Activated T-helper 1 cell treated with anti-CD3 and anti-CD28 coated beads, Interleukin-12 subunit alpha, Interleukin-12 subunit beta, Interleukin-2, Interleukin-4 antibody, amounts not matched to agents 30 ng/mL and 10 ng/mL and 1 ng/mL, durations not matched to agents 14 hours and 24 hours and 36 hours (primary cell): ENCODE data around the gene CNKSR3. TPM values are rescaled to one million over a fixed set of nuclear protein-coding genes. Genes with fewer than 3 reads are reported as not detected.

Source experiments
- DNase-seq: peaks from one replicate; pipeline ENCODE4 v3.0.0; 2021; ENCODE audit warnings: low spot score
- H3K27ac Mint-ChIP-seq: one replicate; pipeline ENCODE4 v1.8.0; 2021; ENCODE audit warnings: mild to moderate bottlenecking, mixed read lengths
- H3K27me3 Mint-ChIP-seq: one replicate; pipeline ENCODE4 v1.8.0; 2022; ENCODE audit warnings: mild to moderate bottlenecking, moderate library complexity, mixed read lengths; ENCODE audit not compliant: insufficient read depth
- H3K36me3 Mint-ChIP-seq: one replicate; pipeline ENCODE4 v1.8.0; 2021; ENCODE audit warnings: low read depth, mixed read lengths
- H3K4me1 Mint-ChIP-seq: one replicate; pipeline ENCODE4 v1.8.0; 2021; ENCODE audit warnings: low read depth, mixed read lengths
- H3K4me3 Mint-ChIP-seq: one replicate; pipeline ENCODE4 v1.8.0; 2021; ENCODE audit warnings: mild to moderate bottlenecking, moderate library complexity, mixed read lengths
- H3K9me3 Mint-ChIP-seq: one replicate; pipeline ENCODE4 v1.8.0; 2021; ENCODE audit warnings: mixed read lengths
- intact Hi-C: fragments of 100-400 bp; cut with micrococcal nuclease; formaldehyde crosslinking; loops from one replicate; pipeline ENCODE4 v1.15.1; 2024
- total RNA-seq: library from RNA; stranded (reverse); gene quantifications from 2 replicates; pipeline ENCODE4 v1.2.3, GENCODE V29; 2022

CNKSR3 gene
- total RNA-seq, 1 donor from 2014 or later = not detected

GRCh38 chr6:154506582-154506981 lies 3.9 kb downstream of the CNKSR3 start:
- no peak for DNase-seq
- intact Hi-C loops = loop anchor here (10.0 kb wide), 1 partner anchor 352 kb away; no protein-coding TSS in a partner anchor
- Mint-ChIP-seq H3K4me1 (peaks cover under 1% of the 10 kb centered on the region), H3K27me3 (peaks cover 31% of the 10 kb centered on the region), H3K27ac (no peak overlapping the region), H3K36me3 (no peaks in the 10 kb centered on the region), H3K4me3 (no peak overlapping the region), H3K9me3 (no peaks in the 10 kb centered on the region)

DNA sequence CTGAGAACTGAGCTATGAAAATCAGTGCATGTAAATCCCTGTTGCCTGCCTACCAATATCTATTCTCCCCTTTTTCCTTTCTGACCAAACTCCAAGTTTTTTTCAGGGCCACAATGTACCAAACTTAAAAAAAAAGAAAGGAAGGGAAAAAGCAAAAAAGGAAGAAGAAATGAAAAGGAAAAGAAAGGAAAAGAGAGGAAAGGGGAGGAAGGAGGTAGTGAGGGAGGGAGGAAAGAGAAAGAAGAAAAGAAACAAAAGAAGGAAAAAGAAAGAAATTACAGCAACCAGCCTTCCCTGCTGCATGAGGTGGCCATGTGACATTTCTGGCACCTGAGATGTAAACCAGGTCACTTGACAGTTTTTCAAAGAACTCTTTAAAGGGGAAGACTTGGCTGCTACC lies 4.4 kb downstream of the CNKSR3 start:
- H3K36me3 Mint-ChIP-seq = no peaks in the 10 kb centered on the region
- peaks cover 28% of the 10 kb centered on the region for H3K27me3 Mint-ChIP-seq

DNA sequence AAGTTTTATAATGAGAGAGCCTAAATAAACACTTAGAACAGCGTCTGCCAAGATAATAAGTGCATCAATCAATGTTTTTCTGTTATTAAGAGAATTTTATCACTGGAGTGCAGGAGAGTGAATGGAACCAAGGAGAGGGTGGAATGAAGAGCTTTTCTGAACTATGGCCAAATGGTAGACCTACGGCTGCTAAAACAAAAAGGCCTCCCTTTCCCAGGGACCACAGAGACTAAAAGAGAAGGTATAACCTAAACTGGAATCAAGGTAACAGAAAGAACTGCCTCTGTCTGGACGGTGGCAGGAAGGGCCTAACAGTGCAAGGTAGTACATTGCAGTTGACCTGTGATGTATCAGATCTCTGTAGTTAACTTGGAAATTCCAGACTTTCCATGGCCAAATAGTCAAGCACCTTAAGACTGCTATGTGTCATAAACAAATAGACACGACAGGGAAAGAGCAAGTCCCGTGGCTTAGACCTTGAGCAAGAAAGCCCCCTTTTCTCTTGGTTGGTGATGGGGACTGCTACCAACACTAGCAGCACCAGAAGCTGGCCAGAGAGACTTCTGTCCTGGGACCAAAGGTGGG lies 5.5 kb downstream of the CNKSR3 start:
- peaks cover 22% of the 10 kb centered on the region for H3K27me3 Mint-ChIP-seq
- no peaks in the 10 kb centered on the region for H3K36me3 Mint-ChIP-seq
- intact Hi-C loops = loop anchor here (10.0 kb wide), 1 partner anchor 350 kb away; no protein-coding TSS in a partner anchor
- H3K4me1 Mint-ChIP-seq = no peaks in the 10 kb centered on the region
- H3K9me3 Mint-ChIP-seq = no peaks in the 10 kb centered on the region
- no peak overlapping the region for H3K27ac Mint-ChIP-seq
- no peak for DNase-seq
- H3K4me3 Mint-ChIP-seq = no peak overlapping the region

More for the DNA sequence above, 4.4 kb downstream of the CNKSR3 start:
- intact Hi-C loops = loop anchor here (10.0 kb wide), 1 partner anchor 351 kb away; no protein-coding TSS in a partner anchor
- Mint-ChIP-seq H3K27ac (no peak overlapping the region), H3K4me1 (no peaks in the 10 kb centered on the region), H3K4me3 (no peak overlapping the region), H3K9me3 (no peaks in the 10 kb centered on the region)
- no peak for DNase-seq

DNA sequence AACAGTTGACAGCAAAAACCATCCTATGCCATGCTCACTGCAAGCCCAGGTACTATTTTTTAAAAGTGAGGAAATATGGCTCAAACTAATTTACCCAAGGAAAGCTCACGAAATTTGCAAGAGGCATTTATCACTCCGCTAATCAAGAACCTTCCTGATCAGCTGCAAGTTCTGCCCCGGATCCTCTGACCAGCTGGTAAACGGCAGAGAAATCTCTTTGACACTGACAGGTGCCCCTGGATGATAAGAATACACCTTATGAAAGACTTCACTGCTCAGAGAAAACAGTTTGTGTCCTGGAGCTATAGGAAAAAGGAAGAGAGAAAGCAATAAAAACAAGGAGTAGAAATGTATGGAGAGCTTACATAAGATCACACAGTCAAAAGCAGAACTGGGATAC lies 6.4 kb downstream of the CNKSR3 start:
- no peaks in the 10 kb centered on the region for H3K9me3 Mint-ChIP-seq
- no peak overlapping the region for H3K27ac Mint-ChIP-seq
- H3K4me1 Mint-ChIP-seq = no peaks in the 10 kb centered on the region
- intact Hi-C loops = loop anchor here (10.0 kb wide), 1 partner anchor 349 kb away; no protein-coding TSS in a partner anchor
- peaks cover 20% of the 10 kb centered on the region for H3K27me3 Mint-ChIP-seq
- no peaks in the 10 kb centered on the region for H3K36me3 Mint-ChIP-seq
- DNase-seq = no peak
- no peak overlapping the region for H3K4me3 Mint-ChIP-seq

GRCh38 chr6:154503658-154504057 lies 6.8 kb downstream of the CNKSR3 start:
- no peak for DNase-seq
- no peaks in the 10 kb centered on the region for H3K36me3 Mint-ChIP-seq
- no peak overlapping the region for H3K27ac Mint-ChIP-seq
- H3K9me3 Mint-ChIP-seq = no peaks in the 10 kb centered on the region
- H3K4me3 Mint-ChIP-seq = no peak overlapping the region
- H3K4me1 Mint-ChIP-seq = no peaks in the 10 kb centered on the region
- intact Hi-C loops = loop anchor here (10.0 kb wide), 1 partner anchor 349 kb away; no protein-coding TSS in a partner anchor
- H3K27me3 Mint-ChIP-seq = peaks cover 15% of the 10 kb centered on the region

GRCh38 chr6:154502553-154502952 lies 7.9 kb downstream of the CNKSR3 start:
- Mint-ChIP-seq H3K4me3 (no peak overlapping the region), H3K4me1 (no peaks in the 10 kb centered on the region), H3K27ac (no peak overlapping the region), H3K9me3 (no peaks in the 10 kb centered on the region), H3K36me3 (no peaks in the 10 kb centered on the region), H3K27me3 (peaks cover 6% of the 10 kb centered on the region)
- no peak for DNase-seq
- intact Hi-C loops = loop anchor here (10.0 kb wide), 1 partner anchor 348 kb away; no protein-coding TSS in a partner anchor

GRCh38 chr6:154501578-154501868 lies 9.0 kb downstream of the CNKSR3 start:
- Mint-ChIP-seq H3K4me1 (no peaks in the 10 kb centered on the region), H3K27ac (no peak overlapping the region), H3K27me3 (peaks cover 2% of the 10 kb centered on the region), H3K4me3 (no peak overlapping the region), H3K9me3 (no peaks in the 10 kb centered on the region), H3K36me3 (no peaks in the 10 kb centered on the region)
- intact Hi-C loops = loop anchor here (10.0 kb wide), 1 partner anchor 347 kb away; no protein-coding TSS in a partner anchor
- no peak for DNase-seq

DNA sequence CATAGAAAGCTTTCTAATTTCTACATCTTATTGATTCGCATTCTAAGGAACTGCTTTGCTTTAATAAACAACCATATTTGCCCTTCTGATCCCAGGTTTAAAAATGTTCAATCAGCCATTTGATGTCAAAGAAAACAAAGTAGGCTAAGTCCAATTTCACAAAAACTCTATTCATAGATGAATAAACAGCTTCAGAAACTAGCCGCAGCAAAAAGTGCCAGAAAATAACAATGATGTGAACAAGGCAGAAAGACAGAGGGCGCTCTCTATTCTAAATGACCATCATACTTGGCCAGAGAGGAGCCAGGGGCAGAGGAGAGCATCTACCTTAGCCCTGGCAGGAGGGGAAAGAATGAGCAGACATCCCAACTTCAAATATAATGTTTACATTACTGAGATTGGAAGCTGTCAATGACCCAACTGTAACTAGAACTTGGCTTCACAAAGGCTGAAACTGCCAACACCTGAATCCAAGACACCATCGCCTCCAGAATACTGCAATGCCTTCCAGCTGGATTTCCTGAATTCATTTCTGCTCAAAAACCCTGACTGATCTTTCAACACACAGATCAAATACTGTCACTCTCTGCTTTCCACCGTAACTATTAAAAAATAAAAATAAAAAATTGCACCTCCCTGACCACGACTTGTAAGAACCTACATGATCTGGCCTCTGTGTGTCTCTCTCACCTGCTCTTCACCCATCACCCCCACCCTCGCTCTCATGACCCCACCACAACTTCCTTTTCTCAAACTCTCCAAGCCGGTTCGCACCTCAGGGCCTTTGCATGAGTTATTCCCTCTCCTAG lies 9.5 kb downstream of the CNKSR3 start:
- Mint-ChIP-seq H3K27ac (no peak overlapping the region), H3K4me1 (no peaks in the 10 kb centered on the region), H3K4me3 (no peak overlapping the region), H3K9me3 (no peaks in the 10 kb centered on the region), H3K36me3 (no peaks in the 10 kb centered on the region), H3K27me3 (peaks cover 2% of the 10 kb centered on the region)
- no peak for DNase-seq
- intact Hi-C loops = loop anchor here (10.0 kb wide), 1 partner anchor 346 kb away; no protein-coding TSS in a partner anchor

DNA sequence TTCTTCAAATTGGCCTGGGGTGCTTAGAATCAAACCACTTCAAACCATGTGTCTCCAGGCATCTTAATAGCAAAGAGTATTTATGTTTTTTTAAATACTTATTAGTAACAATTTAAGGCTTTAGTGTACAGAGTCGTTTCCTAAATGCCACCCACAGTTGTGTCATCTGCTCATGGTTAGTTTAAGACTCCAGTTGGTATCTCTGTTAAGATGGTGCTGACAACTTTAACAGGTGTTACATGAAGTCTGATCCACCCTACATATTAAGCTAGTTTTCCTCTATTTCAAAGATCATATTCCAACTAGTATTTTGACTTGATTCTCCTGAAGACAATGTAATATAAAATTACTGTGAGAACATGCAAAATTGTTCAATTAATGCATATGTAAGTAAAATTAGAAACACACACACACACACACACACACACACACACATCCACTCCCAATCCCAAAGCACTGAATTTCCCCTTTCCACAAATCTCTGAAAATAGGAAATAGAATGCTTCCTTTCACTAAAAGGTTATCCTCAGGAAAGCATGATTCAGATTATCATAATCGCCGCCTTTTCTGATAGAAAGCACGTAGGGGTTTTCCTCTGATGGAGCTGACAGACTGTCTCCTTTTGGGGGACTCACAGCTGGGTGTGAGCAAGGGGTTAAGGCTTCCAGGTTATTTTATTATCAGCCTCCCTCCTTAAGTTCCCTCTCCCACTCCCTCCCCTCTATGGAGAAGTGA lies 10.5 kb downstream of the CNKSR3 start:
- Mint-ChIP-seq H3K9me3 (no peaks in the 10 kb centered on the region), H3K27me3 (peaks cover 2% of the 10 kb centered on the region), H3K4me3 (no peak overlapping the region), H3K4me1 (no peaks in the 10 kb centered on the region), H3K27ac (no peak overlapping the region), H3K36me3 (no peaks in the 10 kb centered on the region)
- intact Hi-C loops = loop anchor here (10.0 kb wide), 1 partner anchor 345 kb away; no protein-coding TSS in a partner anchor
- no peak for DNase-seq

DNA sequence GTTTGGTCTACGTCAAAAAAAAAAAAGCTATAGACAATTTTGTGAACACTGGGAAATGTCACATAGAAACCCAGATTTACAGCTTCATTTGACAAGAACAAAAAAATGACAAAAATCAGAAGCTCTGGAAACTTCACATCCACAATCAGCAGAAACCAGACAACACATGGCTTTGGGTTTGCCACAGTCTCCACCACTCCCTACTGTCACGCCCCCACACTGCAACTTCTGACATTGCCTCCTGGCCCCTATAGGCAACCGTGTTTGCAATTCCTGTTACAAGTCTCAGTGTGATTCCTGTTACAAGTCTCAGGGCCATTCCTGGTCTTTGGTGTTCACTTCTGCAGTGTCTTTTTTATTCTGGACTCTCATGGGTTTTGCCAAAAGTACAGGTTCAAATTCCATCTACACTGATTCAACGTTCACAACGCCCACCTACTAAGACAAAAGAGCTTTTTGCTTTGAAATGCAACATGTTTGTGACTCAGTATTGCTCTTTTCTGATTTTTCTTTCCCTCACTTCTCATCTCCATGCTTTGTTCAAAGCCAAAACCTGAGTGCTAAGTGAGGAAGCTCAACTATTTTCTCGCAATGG lies 12.0 kb downstream of the CNKSR3 start:
- no peak overlapping the region for H3K4me3 Mint-ChIP-seq

DNA sequence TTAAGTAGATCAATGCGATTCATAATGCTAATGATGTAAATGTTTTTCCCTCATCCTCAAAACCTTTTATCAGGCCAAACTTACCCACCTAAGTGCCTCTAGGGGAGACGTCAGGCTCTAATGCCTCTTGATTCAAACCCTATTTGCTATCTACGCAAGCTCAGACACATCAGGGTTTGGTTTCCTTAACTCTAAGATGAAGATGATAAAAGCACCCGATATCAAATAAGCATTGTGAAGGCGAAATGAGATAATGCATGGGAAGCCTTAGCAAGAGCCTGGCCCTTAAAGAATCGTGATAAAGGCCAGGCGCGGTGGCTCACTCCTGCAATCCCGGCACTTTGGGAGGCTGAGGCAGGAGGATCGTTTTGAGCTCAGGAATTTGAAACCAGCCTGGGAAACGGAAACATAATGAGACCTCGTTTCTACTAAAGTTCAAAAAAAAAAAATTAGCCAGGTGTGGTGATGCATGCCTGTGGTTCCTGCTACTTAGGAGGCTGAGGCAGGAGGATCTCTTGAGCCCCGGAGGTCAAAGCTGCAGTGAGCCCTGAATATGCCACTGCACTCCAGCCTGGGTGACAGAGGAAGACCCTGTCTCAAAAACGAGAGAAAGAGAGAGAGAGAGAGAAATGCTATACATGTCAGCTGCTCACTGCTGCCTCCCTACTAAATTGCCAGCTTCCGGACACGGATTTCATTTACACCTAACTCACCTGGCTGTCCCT lies 13.5 kb downstream of the CNKSR3 start:
- H3K4me1 Mint-ChIP-seq = no peaks in the 10 kb centered on the region
- no peak overlapping the region for H3K27ac Mint-ChIP-seq
- intact Hi-C loops = no loop called here
- no peaks in the 10 kb centered on the region for H3K36me3 Mint-ChIP-seq
- no peak for DNase-seq
- no peaks in the 10 kb centered on the region for H3K27me3 Mint-ChIP-seq
- H3K4me3 Mint-ChIP-seq = no peak overlapping the region
- H3K9me3 Mint-ChIP-seq = no peaks in the 10 kb centered on the region

More for the DNA sequence above, 12.0 kb downstream of the CNKSR3 start:
- no peak for DNase-seq
- Mint-ChIP-seq H3K36me3 (no peaks in the 10 kb centered on the region), H3K27ac (no peak overlapping the region), H3K4me1 (no peaks in the 10 kb centered on the region), H3K9me3 (no peaks in the 10 kb centered on the region), H3K27me3 (no peaks in the 10 kb centered on the region)
- intact Hi-C loops = no loop called here

GRCh38 chr6:154496186-154496585 lies 14.3 kb downstream of the CNKSR3 start:
- H3K9me3 Mint-ChIP-seq = no peaks in the 10 kb centered on the region
- H3K27me3 Mint-ChIP-seq = peaks cover under 1% of the 10 kb centered on the region
- intact Hi-C loops = no loop called here
- no peak overlapping the region for H3K4me3 Mint-ChIP-seq
- no peak overlapping the region for H3K27ac Mint-ChIP-seq
- no peaks in the 10 kb centered on the region for H3K36me3 Mint-ChIP-seq
- H3K4me1 Mint-ChIP-seq = no peaks in the 10 kb centered on the region
- DNase-seq = no peak
